ENCODE measurements around the gene ARHGAP19.
A peak's percentile ranks its signal among the peaks of the same experiment; 100 is the strongest.

Gene ARHGAP19

GRCh38 chr10:97292097-97292861, at the start of gene ARHGAP19:
TSS of gene ARHGAP19 (minus strand) at chr10:97292637. CDS start at chr10:97292627, 10 bp downstream.
- DNase-seq, result peak; percentile 93

DNA sequence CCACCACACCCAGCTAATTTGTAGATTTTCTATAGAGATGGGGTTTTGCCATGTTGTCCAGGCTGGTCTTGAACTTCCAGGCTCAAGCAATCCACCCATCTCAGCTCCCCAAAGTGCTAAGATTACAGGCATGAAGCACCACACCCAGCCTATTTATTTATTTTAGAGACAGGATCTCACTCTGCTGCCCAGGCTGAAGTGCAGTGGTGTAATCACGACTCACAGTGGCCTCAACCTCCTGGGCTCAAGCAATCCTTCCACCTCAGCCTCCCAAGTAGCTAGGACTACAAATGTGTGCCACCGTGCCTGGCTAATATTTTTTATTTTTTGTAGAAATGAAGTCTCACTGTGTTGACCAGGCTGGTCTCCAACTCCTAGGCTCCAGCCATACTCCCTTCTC, 49.0 kb upstream of the ARHGAP19 start:
- DNase-seq, result no peak

- DNase-seq, result no peak
Observed at GRCh38 chr10:97338041-97338440, 45.6 kb upstream of the ARHGAP19 start.

DNA sequence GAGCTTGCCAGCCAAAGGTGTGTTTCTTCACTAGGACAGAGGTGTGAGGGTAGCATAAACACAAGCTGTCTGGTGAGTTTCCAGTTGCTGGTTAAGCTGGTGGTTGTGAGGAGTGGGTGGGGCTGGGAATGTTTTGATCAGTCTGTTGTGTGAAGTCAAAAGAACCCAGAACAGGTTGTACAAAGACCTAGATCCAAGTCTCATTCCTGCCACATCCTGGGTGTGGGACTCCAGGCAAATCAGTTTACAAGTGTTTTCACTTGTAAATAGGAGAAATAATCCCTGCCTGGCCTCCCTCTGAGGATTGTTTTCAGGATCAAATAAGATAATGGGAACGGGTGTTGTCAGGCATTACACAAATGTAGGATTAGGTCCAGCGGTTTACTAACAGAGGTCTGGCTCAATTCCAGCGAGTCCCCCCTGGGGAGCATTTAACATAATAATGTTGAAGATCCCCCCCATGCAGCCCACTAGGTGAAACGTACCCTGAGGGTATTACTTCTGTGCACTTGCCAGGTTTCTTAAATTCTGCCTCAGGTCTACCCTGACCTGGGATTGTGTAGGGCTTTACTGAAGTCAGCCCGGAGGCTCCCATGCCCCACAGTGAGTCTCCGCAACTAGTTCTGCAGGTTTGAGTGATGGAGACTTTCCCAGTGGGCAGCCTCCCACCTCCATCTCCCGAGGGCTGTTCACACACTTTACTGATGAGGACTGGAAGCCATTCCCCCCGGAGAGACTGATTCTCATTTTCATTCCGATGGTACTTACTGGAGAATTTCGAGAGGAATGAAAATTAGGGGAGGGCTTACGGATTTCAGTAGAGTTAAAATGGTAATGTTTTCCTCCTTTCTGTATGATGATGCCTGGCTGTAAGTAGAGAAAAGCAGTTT, 44.8 kb upstream of the ARHGAP19 start:
- DNase-seq, result no peak

GRCh38 chr10:97336446-97336845, 44.0 kb upstream of the ARHGAP19 start:
- no peak for DNase-seq

DNA sequence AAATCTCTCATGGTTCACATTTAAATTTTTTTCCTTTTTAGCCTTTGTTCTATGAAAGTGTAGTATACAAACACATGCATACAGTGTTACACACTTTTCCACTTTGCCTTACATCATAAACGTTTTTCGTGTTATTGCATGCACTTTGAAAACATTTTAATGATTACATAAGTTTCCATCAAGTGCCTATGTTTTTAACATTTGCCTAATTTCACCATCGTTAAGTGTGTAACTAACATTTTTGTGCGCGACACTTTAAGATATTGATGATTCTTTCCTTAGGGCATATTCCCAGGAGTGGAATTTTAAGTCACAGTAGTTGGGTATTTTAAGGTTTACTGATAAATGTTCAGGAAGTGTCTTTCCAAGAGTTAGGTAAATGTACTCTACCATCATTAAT, 43.6 kb upstream of the ARHGAP19 start:
- no peak for DNase-seq

DNA sequence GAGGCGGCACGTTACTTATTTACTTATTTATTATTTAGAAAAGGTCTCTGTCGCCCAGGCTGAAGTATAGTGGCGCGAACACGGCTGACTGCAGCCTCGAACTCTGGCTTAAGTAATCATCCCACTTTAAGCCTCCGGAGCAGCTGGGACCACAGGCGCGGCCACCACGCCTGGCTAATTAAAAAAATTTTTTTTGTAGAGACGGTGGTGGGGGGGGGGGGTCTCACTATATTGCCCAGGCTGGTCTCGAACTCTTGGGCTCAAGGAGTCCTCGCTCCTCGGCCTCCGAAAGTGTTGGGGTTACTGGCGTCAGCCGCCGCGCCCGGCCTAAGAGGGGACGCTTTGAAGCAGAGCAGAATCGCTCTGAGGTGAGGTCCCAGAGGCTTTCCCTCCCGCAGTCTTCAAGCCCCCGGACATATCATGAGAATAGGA, 42.8 kb upstream of the ARHGAP19 start:
- no peak for DNase-seq

DNA sequence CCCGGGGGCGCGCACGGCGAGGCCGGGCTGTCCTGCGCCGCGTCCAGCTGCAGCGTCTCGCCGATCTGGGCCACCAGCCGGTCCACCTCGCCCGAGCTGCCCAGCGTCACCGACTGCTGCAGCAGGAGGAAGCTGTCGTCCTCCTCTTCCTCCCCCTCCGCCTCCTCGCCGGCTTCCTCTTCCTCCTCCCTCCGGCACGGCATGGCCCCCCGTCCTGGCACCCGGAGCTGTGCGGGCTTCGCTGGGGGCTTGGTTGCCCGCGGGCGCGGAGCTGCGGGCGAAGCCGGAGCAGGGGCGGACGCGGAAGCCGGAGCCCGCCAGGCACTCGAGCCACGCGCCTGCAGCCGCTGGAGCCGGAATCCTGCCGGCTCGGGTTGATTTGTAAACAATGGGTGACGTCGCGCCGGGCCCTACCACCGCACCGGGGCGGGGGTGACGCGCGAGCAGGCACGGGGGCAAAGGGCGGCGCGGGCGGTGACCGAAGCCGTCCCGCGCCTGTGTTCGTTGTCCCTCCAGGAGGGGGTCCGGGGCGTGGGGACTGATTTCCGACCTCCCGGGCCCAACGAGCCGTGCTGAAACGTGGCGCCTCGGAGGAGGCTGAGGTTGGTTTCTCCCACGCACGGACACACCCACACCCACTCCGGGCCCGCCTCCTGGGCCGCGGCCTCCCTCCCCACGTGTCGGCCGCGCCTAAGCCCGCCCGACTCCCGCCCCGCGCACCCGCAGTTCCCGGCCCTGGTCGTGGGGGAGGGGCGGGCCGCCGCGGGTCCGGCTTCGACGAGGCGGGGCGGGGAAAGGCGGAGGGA, 42.1 kb upstream of the ARHGAP19 start, which contains the start of gene FRAT2:
TSS of gene FRAT2 (minus strand) at position 360 of the 806 bp plus-strand sequence. CDS start at position 203, 157 bp downstream.
- peak; percentile 93 for DNase-seq

GRCh38 chr10:97333601-97334369, 41.3 kb upstream of the ARHGAP19 start:
- peak; percentile 36 for DNase-seq

DNA sequence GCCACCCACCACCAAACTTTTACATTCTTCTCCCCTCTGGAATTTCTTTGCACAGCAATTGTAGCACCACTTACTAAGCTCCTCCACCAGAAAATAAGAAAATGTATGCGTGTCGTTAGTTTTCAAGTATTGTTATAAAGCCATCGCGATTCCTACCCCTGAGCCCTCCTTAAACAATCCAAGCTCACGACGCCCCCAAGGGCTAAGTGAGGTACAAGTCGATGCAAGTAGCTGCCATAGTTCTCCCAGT, 40.8 kb upstream of the ARHGAP19 start:
- DNase-seq, result no peak

- no peak for DNase-seq
Observed at GRCh38 chr10:97332591-97333350, 40.3 kb upstream of the ARHGAP19 start.

- no peak for DNase-seq
Observed at GRCh38 chr10:97331153-97331703, 38.8 kb upstream of the ARHGAP19 start.

DNA sequence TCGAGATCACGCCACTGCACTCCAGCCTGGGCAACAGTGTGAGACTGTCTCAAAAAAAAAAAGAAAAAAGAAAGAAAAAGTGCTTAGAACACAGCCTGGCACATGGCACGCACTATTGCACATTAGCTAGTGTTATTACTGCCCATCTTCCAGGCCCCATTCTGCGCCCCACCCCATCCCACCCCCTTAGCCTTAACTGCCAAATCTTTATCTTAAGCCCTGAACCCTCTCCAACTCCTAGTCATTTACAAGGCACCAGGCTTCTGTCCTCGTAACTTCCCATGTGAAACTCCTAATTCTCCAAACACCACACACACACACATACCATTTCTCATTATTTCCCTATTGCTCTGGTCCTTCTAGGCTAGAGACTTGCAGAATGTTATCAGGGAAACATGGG, 37.3 kb upstream of the ARHGAP19 start:
- no peak for DNase-seq

DNA sequence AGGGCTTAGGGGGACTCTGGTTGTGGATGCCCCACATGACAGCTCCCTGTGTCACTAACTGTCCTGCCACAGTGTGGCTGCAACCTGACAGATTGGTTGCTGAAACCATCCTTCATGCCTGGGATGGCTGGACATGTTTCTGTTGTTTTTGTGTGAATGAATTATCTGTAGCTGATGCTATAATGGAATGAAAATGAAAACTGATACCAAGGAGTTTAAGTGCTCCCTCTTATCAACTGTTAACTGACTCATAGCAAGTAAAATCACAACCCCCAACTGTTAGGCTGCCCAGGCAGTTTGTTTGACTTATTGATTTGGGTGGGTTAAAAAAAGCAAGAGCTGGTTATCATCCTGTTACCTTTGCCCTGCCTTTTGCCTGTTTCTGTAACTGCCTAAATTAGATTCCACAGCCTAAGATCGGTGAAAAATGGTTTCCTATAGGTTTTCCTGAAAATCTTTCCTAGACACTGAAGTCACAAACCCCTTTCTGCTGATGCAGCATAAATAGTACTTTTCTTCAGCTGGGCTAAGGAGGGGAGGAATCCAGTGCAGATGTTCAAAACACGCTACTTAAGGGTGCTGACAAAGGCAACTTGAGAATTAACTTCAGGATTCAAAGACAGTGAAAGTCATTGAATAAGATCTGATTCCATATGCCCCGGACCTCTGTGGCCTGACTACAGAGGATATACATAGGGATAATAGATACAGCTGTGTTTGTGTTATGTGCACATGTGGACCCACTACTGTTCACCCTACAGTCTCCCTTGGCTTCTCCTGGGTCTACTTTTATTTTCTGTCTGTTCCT, 36.4 kb upstream of the ARHGAP19 start:
- DNase-seq, result no peak

DNA sequence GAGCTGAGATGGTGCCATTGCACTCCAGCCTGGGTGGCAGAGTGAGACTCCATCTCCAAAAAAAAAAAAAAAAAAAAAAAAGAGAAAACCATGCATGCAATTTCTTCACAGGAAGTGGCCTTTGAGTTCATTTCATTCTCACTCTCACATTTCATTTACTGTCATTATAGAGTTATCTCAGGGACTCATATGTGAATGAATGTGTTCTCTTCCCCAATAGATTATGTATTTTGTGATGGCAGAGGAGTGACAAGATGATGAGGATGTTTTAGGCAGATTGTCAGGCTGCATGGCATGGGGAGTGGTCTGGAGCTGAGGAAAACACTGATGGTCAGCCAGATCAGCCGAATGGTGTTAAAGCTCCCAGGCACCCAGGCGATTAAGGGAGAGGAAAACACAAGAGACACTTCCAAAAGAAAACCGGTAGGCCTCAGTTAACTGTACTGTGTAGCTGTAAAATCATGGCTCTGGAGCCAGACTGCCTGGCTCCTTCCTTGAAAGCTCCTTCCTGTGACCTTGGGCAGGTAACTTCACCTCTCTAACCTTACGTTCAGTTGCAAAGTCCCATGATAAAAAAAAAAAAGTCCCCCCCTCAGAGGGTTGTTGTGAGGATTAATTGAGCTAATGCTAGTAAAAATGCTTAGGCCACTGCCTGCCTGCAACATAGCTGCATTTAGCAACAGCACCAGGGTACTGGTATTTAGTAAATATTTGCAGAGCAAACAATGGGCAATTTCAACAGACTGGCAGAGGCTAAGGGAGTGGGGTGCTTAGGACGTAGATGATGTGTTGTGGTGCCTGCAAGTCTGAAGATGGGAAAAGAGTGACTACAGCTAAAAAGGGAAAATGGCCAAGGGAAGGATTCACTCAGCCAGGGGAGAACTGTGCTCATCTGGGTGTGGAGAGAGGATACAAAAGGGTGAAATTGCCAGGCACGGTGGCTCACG, 35.2 kb upstream of the ARHGAP19 start:
- DNase-seq, result no peak

- DNase-seq, result no peak
Observed at GRCh38 chr10:97325754-97326153, 33.3 kb upstream of the ARHGAP19 start.

DNA sequence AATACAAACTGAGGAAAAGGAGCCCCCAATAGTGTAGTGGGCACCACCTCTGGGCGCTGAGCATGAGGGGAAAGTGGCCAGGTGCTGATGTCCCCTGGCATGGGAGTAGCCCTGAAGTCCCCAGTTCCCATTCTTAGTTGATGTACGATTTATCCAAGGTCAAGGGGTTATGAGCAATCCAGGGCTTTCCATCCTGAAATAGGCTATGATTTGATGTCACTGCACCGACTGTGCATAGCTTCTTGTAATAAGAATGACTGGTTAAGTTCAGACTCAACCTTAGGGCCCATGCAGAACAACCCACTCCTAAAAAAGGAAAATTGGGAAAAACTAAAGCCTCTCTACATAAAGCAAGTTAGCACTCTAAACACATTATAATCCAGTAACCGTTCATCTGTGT, 31.1 kb upstream of the ARHGAP19 start:
- no peak for DNase-seq

GRCh38 chr10:97321804-97322190, 29.4 kb upstream of the ARHGAP19 start:
- DNase-seq, result no peak

All from CD4-positive, alpha-beta T cell treated with Interleukin-17A for 4 hours (primary cell).